OCI-LY3 (cell line): ENCODE results near the gene VWA2.

Experiments used
- EZH2phosphoT487 ChIP-seq: fragments of 200-600 bp; shearing (Covaris generic); IDR thresholded peaks from 2 replicates; pipeline ENCODE4 v1.6.1; 2018; ENCODE audit warnings: antibody characterized with exemption, mixed run types, low read depth
- TF ChIP-seq, protein P1 (sequence below): fragments of 200-600, 300-600 bp; sonication (generic); IDR thresholded peaks from 2 replicates; pipeline ENCODE4 v1.5.1; 2014; ENCODE audit warnings: antibody characterized with exemption, low read length, low read depth

DNA sequence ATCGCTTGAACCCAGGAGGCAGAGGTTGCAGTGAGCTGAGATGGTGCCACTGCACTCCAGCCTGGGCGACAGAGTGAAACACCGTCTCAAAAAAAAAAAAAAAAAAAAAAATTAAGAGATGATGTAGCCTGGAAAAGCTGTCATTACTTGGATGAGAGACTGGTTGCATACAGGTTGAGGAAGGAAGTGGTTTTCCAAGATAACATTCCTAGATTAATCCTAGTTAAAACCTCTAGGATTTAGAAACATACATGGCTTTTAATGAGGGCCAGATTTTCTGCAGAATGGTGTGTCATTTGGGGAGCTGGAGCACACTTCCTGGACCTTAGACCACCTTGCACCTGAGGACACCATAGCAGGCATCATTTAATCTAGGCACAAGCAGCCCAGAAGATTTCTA, 17.8 kb downstream of the VWA2 start:
- TF ChIP-seq, protein P1, sequence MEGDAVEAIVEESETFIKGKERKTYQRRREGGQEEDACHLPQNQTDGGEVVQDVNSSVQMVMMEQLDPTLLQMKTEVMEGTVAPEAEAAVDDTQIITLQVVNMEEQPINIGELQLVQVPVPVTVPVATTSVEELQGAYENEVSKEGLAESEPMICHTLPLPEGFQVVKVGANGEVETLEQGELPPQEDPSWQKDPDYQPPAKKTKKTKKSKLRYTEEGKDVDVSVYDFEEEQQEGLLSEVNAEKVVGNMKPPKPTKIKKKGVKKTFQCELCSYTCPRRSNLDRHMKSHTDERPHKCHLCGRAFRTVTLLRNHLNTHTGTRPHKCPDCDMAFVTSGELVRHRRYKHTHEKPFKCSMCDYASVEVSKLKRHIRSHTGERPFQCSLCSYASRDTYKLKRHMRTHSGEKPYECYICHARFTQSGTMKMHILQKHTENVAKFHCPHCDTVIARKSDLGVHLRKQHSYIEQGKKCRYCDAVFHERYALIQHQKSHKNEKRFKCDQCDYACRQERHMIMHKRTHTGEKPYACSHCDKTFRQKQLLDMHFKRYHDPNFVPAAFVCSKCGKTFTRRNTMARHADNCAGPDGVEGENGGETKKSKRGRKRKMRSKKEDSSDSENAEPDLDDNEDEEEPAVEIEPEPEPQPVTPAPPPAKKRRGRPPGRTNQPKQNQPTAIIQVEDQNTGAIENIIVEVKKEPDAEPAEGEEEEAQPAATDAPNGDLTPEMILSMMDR = no peak
- TF ChIP-seq EZH2phosphoT487 = no peak
